HepG2 (cell line): ENCODE measurements around the gene GATM. TPM values are rescaled to one million over a fixed set of nuclear protein-coding genes. Genes with fewer than 3 reads are reported as not detected.

Experiments
- ATAC-seq: fragments of 200-7000 bp; cut with Tn5 transposase; 3 replicates; pipeline ENCODE4 v1.9.1; 2020; ENCODE audit warnings: mild to moderate bottlenecking, moderate library complexity
- BruUV-seq: library from RNA; stranded (reverse); fragments of 400-500 nt; replicated peaks from 2 replicates; lab custom pipeline; 2021; lab: Mats Ljungman, UMichigan
- CTCF ChIA-PET: fragments of 300-600 bp; formaldehyde crosslinking; extraction: SDS; loops from one replicate; lab custom pipeline; 2021; ENCODE audit warnings: low total read pairs, inconsistent platforms, low intra/inter-chr PET ratio; lab: Yijun Ruan, JAX
- POLR2A ChIA-PET: fragments of 350-600 bp; sonication (Branson Sonifier 250); formaldehyde crosslinking; loops from one replicate; lab custom pipeline; 2020; ENCODE audit warnings: antibody characterized with exemption, inconsistent platforms; lab: Yijun Ruan, JAX
- DNase-seq: peaks from one replicate; pipeline ENCODE4 v3.0.0-alpha.2; 2015; ENCODE audit warnings: low spot score
- FAIRE-seq: peaks from 3 replicates; lab custom pipeline; 2011; peaks lifted over from hg19 to GRCh38; lab: Jason Lieb, UNC
- H2AFZ ChIP-seq: one replicate; pipeline ENCODE4 v1.6.1; 2011; ENCODE audit warnings: low read length, inconsistent platforms
- H3K27ac ChIP-seq: fragments of 300-600 bp; 3 replicates; pipeline ENCODE4 v1.8.0; 2011; ENCODE audit warnings: mixed run types, mild to moderate bottlenecking, mixed read lengths, low read length, inconsistent platforms; ENCODE audit not compliant: insufficient read depth; ENCODE audit errors: extremely low read length
- H3K27me3 ChIP-seq, 2 experiments: fragments of 200-600 bp in 1 of 2; 2 replicates in 1 of 2; 3 replicates in 1 of 2; pipeline versions ENCODE4 v1.6.0 to v1.8.0; 2011; ENCODE audit warnings: low read length in 2 of 2, mild to moderate bottlenecking in 2 of 2, moderate library complexity in 2 of 2, inconsistent platforms in 1 of 2; ENCODE audit not compliant: insufficient read depth in 2 of 2, control insufficient read depth in 1 of 2
- H3K36me3 ChIP-seq, 2 experiments: fragments of 200-600 bp in 1 of 2; replicated peaks in 1 of 2; 2 replicates in 1 of 2; 3 replicates in 1 of 2; pipeline versions ENCODE4 v1.5.1 to v1.8.0; 2011; ENCODE audit warnings: low read length in 2 of 2, inconsistent platforms in 1 of 2; ENCODE audit not compliant: insufficient read depth in 2 of 2, control insufficient read depth in 1 of 2
- H3K4me1 ChIP-seq: 2 replicates; pipeline ENCODE4 v1.5.1; 2012; ENCODE audit warnings: low read length, inconsistent platforms; ENCODE audit not compliant: insufficient read depth
- H3K4me2 ChIP-seq: 2 replicates; pipeline ENCODE4 v1.6.0; 2011; ENCODE audit warnings: low read depth, low read length, inconsistent platforms
- H3K4me3 ChIP-seq, 3 experiments: fragments of 200-600 bp in 1 of 3; sonication (generic), shearing (Covaris generic) in 1 of 3; replicated peaks in 1 of 3; 2 replicates each; pipeline ENCODE4 v1.5.1; 2011 to 2016; ENCODE audit warnings: low read length in 3 of 3, inconsistent platforms in 2 of 3, low read depth in 2 of 3, mild to moderate bottlenecking in 2 of 3, control low read depth in 1 of 3, mixed read lengths in 1 of 3; ENCODE audit not compliant: insufficient read depth in 1 of 3
- H3K79me2 ChIP-seq: one replicate; pipeline ENCODE4 v1.6.1; 2011; ENCODE audit warnings: low read length, inconsistent platforms; ENCODE audit not compliant: insufficient read depth
- H3K9ac ChIP-seq: 2 replicates; pipeline ENCODE4 v1.6.0; 2011; ENCODE audit warnings: mild to moderate bottlenecking, low read depth, low read length, inconsistent platforms; ENCODE audit not compliant: insufficient read depth
- H3K9me3 ChIP-seq: 2 replicates; pipeline ENCODE4 v1.5.1; 2012; ENCODE audit warnings: mild to moderate bottlenecking, low read length
- H4K20me1 ChIP-seq: 2 replicates; pipeline ENCODE4 v1.6.0; 2011; ENCODE audit warnings: inconsistent platforms, mild to moderate bottlenecking, low read length, moderate library complexity; ENCODE audit not compliant: insufficient read depth
- THYN1 ChIP-seq: sonication (generic); formaldehyde crosslinking; IDR thresholded peaks from 2 replicates; pipeline ENCODE4 v1.8.1; 2023; ENCODE audit warnings: low read depth, mild to moderate bottlenecking, moderate library complexity, missing genetic modification reagents, borderline replicate concordance
- ZKSCAN1 ChIP-seq: fragments of 150-350 bp; IDR thresholded peaks from 2 replicates; pipeline ENCODE4 v1.6.1; 2014; ENCODE audit warnings: low read length
- ZNF484 ChIP-seq: sonication (generic); formaldehyde crosslinking; IDR thresholded peaks from 2 replicates; pipeline ENCODE4 v1.5.1; 2020; ENCODE audit warnings: mild to moderate bottlenecking, low read depth, missing genetic modification reagents, borderline replicate concordance
- ZNF761 ChIP-seq: sonication (generic); formaldehyde crosslinking; conservative IDR thresholded peaks from 2 replicates; pipeline ENCODE4 v1.4.0; 2020; ENCODE audit warnings: mild to moderate bottlenecking, missing genetic modification reagents
- WGBS: methylation state at CpG from one replicate; pipeline ENCODE4 v1.1.6; 2017; ENCODE audit warnings: low lambda C conversion rate; 5-methylcytosine and 5-hydroxymethylcytosine counted together
- in situ Hi-C: cut with HindIII; loops from 2 replicates; pipeline ENCODE4 v1.10.0; 2017; ENCODE audit warnings: low pct_unique_long_range_greater_than_20kb; ENCODE audit not compliant: extremely low pct_ligation_motif_present
- intact Hi-C: fragments of 100-400 bp; cut with micrococcal nuclease; formaldehyde crosslinking; loops from one replicate; pipeline ENCODE4 v1.10.0; 2022; ENCODE audit not compliant: unreplicated experiment
- polyA plus RNA-seq, 8 experiments: library from polyadenylated mRNA; depleted of rRNA in 3 of 8; stranded (reverse) in 7 of 8; unstranded in 1 of 8; fragments of >200 nt; fragmentation: Illumina TruSeq in 4 of 8; extraction: Trizol in 4 of 8; gene quantifications; 2 replicates each; pipeline versions ENCODE4 v1.2.1 to v1.2.3, GENCODE V29; 2011 to 2016; ENCODE audit warnings: low read depth in 4 of 8, missing spikeins in 1 of 8, mixed read lengths in 1 of 8; ENCODE audit not compliant: insufficient read depth in 1 of 8
- total RNA-seq, 5 experiments: library from RNA; depleted of rRNA; stranded (reverse); fragments of >200 nt; fragmentation: Illumina TruSeq; extraction: Trizol; gene quantifications; 2 replicates each; pipeline ENCODE4 v1.2.3, GENCODE V29; 2016; ENCODE audit warnings: low read depth in 1 of 5
- TF ChIP-seq, protein P1 (sequence below): sonication (generic); formaldehyde crosslinking; IDR thresholded peaks from 2 replicates; pipeline ENCODE4 v1.8.0; 2023; ENCODE audit warnings: mild to moderate bottlenecking, missing genetic modification reagents
- TF ChIP-seq, protein P2 (sequence below): sonication (generic); formaldehyde crosslinking; IDR thresholded peaks from 2 replicates; pipeline ENCODE4 v1.4.0; 2020; ENCODE audit warnings: mild to moderate bottlenecking, missing genetic modification reagents, borderline replicate concordance

Gene GATM
- total and polyA plus RNA-seq, 2 of the 13 experiments (the other 11 are each of a cell fraction or from before 2014, with no cell fraction given) = 2.1 to 16.8 TPM

DNA sequence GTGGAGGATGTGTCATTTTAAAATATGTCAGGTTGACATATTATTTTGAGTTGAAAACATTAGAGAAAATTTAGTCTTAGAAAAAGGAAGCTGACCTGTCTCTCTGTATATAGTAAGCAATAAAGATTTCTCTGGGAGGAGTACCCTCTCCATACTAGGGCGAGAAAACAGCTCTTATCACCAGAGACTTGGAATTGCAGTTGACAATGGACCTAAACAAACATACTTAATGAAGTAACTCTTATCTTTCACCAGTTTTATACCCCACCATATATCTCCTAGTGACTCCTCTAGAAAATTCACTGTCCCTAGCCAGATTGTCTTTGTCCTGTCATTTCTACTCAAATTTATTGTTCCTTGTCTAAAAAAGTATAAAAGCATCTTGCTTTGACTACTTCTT, 7.2 kb upstream of the GATM start:
- FAIRE-seq (no peak), DNase-seq (no peak), ATAC-seq (no peak)
- Histone ChIP-seq H3K9me3 (no peaks in the 10 kb centered on the region), H3K4me3 (no peak overlapping the region), H3K27ac (peak overlapping the region; percentile 69), H3K4me2 (no peak overlapping the region), H4K20me1 (no peaks in the 10 kb centered on the region), H3K79me2 (no peaks in the 10 kb centered on the region), H3K27me3 (no peaks in the 10 kb centered on the region; a peak in 1 of 5 replicates), H3K4me1 (peaks cover 68% of the 10 kb centered on the region), H3K36me3 (no peaks in the 10 kb centered on the region), H3K9ac (no peak overlapping the region), H2AFZ (no peak overlapping the region)
- CTCF ChIA-PET = no interaction called here
- intact Hi-C loops (no loop called here), in situ Hi-C loops (no loop called here)
- no TSS peak for BruUV-seq
- POLR2A ChIA-PET = no interaction called here
- 91% methylated on average over 1 of the region's 1 CpG for WGBS
- no peak for TF ChIP-seq THYN1 (CRISPR knock-in tag)
- TF ChIP-seq ZNF484 (CRISPR knock-in tag) = no peak
- TF ChIP-seq ZNF761 (CRISPR knock-in tag) = no peak
- TF ChIP-seq, protein P1, sequence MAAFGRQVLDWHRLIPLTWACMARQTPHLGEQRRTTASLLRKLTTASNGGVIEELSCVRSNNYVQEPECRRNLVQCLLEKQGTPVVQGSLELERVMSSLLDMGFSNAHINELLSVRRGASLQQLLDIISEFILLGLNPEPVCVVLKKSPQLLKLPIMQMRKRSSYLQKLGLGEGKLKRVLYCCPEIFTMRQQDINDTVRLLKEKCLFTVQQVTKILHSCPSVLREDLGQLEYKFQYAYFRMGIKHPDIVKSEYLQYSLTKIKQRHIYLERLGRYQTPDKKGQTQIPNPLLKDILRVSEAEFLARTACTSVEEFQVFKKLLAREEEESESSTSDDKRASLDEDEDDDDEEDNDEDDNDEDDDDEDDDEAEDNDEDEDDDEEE = no peak
- no peak for TF ChIP-seq ZKSCAN1
- TF ChIP-seq, protein P2, sequence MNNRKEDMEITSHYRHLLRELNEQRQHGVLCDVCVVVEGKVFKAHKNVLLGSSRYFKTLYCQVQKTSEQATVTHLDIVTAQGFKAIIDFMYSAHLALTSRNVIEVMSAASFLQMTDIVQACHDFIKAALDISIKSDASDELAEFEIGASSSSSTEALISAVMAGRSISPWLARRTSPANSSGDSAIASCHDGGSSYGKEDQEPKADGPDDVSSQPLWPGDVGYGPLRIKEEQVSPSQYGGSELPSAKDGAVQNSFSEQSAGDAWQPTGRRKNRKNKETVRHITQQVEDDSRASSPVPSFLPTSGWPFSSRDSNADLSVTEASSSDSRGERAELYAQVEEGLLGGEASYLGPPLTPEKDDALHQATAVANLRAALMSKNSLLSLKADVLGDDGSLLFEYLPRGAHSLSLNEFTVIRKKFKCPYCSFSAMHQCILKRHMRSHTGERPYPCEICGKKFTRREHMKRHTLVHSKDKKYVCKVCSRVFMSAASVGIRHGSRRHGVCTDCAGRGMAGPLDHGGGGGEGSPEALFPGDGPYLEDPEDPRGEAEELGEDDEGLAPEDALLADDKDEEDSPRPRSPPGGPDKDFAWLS (CRISPR knock-in tag) = no peak
